CD4-positive, alpha-beta T cell (primary cell): ENCODE data around the gene CPB1. TPM values are rescaled to one million over a fixed set of nuclear protein-coding genes. Genes with fewer than 3 reads are reported as not detected.
"Not testable (repeated sequence)": the region's sequence is repeated elsewhere in the genome, so short reads cannot be mapped to it uniquely, and the experiment has no call there.

Experiments used
- ATAC-seq: fragments of 200-7000 bp; cut with Tn5 transposase; one replicate; pipeline ENCODE4 v1.10.0; 2022; ENCODE audit warnings: mild to moderate bottlenecking; ENCODE audit not compliant: poor library complexity
- CTCF ChIA-PET: fragments of 350-600 bp; sonication (Branson Sonifier 250); formaldehyde crosslinking; loops from one replicate; lab custom pipeline; 2021; ENCODE audit warnings: antibody characterized with exemption, inconsistent platforms; lab: Charles Lee
- POLR2A ChIA-PET: fragments of 350-600 bp; sonication (Branson Sonifier 250); formaldehyde crosslinking; loops from one replicate; lab custom pipeline; 2021; ENCODE audit warnings: antibody characterized with exemption, inconsistent platforms; lab: Charles Lee
- DNase-seq, 14 experiments: peaks; one replicate each; pipeline ENCODE4 v3.0.0-alpha.2; 2013 to 2020; ENCODE audit warnings: mixed read lengths in 2 of 14
- H3K27ac ChIP-seq, 2 donors: one replicate each; pipeline versions ENCODE4 v1.5.1 to v1.7.0; 2013; ENCODE audit warnings: low read length in 2 of 2, low read depth in 1 of 2, mild to moderate bottlenecking in 1 of 2
- H3K27me3 ChIP-seq, 2 experiments: 1 replicate in 1 of 2; 2 replicates in 1 of 2; pipeline versions ENCODE4 v1.6.1 to v1.7.0; 2013; ENCODE audit warnings: low read length in 2 of 2, control low read depth in 1 of 2, mild to moderate bottlenecking in 1 of 2, moderate library complexity in 1 of 2; ENCODE audit not compliant: insufficient read depth in 2 of 2, control insufficient read depth in 1 of 2
- H3K36me3 ChIP-seq: one replicate; pipeline ENCODE4 v1.6.1; 2013; ENCODE audit warnings: low read length, control low read depth; ENCODE audit not compliant: insufficient read depth
- H3K4me1 ChIP-seq: one replicate; pipeline ENCODE4 v1.6.1; 2013; ENCODE audit warnings: low read length, control low read depth; ENCODE audit not compliant: insufficient read depth
- H3K4me3 ChIP-seq: one replicate; pipeline ENCODE4 v1.5.1; 2013; ENCODE audit warnings: mild to moderate bottlenecking, low read length, moderate library complexity
- H3K9me3 ChIP-seq, 2 experiments: 1 replicate in 1 of 2; 2 replicates in 1 of 2; pipeline versions ENCODE4 v1.6.1 to v1.7.0; 2013; ENCODE audit warnings: low read length in 2 of 2, mild to moderate bottlenecking in 2 of 2, control low read depth in 1 of 2, moderate library complexity in 1 of 2; ENCODE audit not compliant: control insufficient read depth in 1 of 2, insufficient read depth in 1 of 2
- H3K27ac Mint-ChIP-seq: one replicate; pipeline ENCODE4 v1.8.0; 2020; ENCODE audit warnings: mixed read lengths
- H3K27me3 Mint-ChIP-seq: one replicate; pipeline ENCODE4 v1.8.0; 2021; ENCODE audit warnings: mixed read lengths
- H3K36me3 Mint-ChIP-seq: one replicate; pipeline ENCODE4 v1.8.0; 2021; ENCODE audit warnings: low read depth, mixed read lengths
- H3K4me1 Mint-ChIP-seq: one replicate; pipeline ENCODE4 v1.8.0; 2021; ENCODE audit warnings: low read depth, mixed read lengths
- H3K4me3 Mint-ChIP-seq: one replicate; pipeline ENCODE4 v1.8.0; 2020; ENCODE audit warnings: mild to moderate bottlenecking, mixed read lengths
- H3K9me3 Mint-ChIP-seq: one replicate; pipeline ENCODE4 v1.8.0; 2020; ENCODE audit warnings: mixed read lengths
- intact Hi-C, 2 experiments: fragments of 100-400 bp; cut with DNase I in 1 of 2; cut with micrococcal nuclease in 1 of 2; formaldehyde crosslinking; loops; one replicate each; pipeline versions ENCODE4 v1.15.1 to v1.9.0; 2023 to 2025; cut with DNase I, micrococcal nuclease
- polyA plus RNA-seq, 2 donors: library from polyadenylated mRNA; unstranded; fragments of 120-200 nt; gene quantifications; one replicate each; pipeline ENCODE4 v1.2.1, GENCODE V29; 2013
- total RNA-seq, 174 experiments: library from RNA in 2 of 174; stranded (reverse) in 2 of 174; gene quantifications; one replicate each; pipeline ENCODE4 v1.2.3 and lab custom pipeline; 2021 to 2026
- TF ChIP-seq, protein P1 (sequence below): fragments of 200-600 bp; IDR thresholded peaks from one replicate; pipeline ENCODE4 v1.8.0; 2022; ENCODE audit warnings: antibody characterized with exemption, mild to moderate bottlenecking

The CPB1 gene
- total RNA-seq (not detected), total RNA-seq (lab: John Stamatoyannopoulos, UW) (0 to 0.22 (median 0) reads per million in 172 experiments)
- polyA plus RNA-seq (2013, experiment 1 of 2): not detected
- 0.03 TPM for polyA plus RNA-seq (2013, experiment 2 of 2)

DNA sequence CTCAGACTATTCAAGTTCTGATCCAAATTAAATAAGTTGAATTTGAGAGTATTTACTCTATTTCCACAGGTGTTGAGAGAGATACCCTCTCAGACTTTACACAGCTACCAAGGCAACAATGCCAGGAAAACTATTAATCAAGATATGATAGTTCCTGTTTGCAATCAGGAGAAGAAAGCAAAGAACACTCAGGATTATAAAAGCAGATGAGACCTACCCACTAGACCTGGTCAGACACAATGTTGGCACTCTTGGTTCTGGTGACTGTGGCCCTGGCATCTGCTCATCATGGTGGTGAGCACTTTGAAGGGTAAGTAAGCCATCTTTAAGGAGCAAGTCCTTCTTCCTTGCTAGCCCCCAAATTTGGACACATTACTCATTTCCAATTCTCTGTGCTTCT lies at the start of gene CPB1:
TSS of gene CPB1 (plus strand) at position 227 of the 400 bp plus-strand sequence. CDS start at position 240, 13 bp downstream.
- Mint-ChIP-seq H3K27ac (no peak within 1 kb of the TSS), H3K27me3 (peaks cover 17% of the 10 kb centered on the region), H3K4me3 (no peak within 1 kb of the TSS), H3K9me3 (peaks cover 2% of the 10 kb centered on the region), H3K4me1 (no peaks in the 10 kb centered on the region), H3K36me3 (no peaks in the 10 kb centered on the region)
- Histone ChIP-seq H3K4me1 (no peaks in the 10 kb centered on the region), H3K27ac (no peak within 1 kb of the TSS), H3K27me3 (no peaks in the 10 kb centered on the region), H3K9me3 (no peaks in the 10 kb centered on the region), H3K4me3 (no peak within 1 kb of the TSS), H3K36me3 (no peaks in the 10 kb centered on the region)
- intact Hi-C loops: no loop called here
- CTCF ChIA-PET: no interaction called here
- no peak for DNase-seq
- TF ChIP-seq, protein P1, sequence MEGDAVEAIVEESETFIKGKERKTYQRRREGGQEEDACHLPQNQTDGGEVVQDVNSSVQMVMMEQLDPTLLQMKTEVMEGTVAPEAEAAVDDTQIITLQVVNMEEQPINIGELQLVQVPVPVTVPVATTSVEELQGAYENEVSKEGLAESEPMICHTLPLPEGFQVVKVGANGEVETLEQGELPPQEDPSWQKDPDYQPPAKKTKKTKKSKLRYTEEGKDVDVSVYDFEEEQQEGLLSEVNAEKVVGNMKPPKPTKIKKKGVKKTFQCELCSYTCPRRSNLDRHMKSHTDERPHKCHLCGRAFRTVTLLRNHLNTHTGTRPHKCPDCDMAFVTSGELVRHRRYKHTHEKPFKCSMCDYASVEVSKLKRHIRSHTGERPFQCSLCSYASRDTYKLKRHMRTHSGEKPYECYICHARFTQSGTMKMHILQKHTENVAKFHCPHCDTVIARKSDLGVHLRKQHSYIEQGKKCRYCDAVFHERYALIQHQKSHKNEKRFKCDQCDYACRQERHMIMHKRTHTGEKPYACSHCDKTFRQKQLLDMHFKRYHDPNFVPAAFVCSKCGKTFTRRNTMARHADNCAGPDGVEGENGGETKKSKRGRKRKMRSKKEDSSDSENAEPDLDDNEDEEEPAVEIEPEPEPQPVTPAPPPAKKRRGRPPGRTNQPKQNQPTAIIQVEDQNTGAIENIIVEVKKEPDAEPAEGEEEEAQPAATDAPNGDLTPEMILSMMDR: no peak
- POLR2A ChIA-PET: no interaction called here
- no peak for ATAC-seq

DNA sequence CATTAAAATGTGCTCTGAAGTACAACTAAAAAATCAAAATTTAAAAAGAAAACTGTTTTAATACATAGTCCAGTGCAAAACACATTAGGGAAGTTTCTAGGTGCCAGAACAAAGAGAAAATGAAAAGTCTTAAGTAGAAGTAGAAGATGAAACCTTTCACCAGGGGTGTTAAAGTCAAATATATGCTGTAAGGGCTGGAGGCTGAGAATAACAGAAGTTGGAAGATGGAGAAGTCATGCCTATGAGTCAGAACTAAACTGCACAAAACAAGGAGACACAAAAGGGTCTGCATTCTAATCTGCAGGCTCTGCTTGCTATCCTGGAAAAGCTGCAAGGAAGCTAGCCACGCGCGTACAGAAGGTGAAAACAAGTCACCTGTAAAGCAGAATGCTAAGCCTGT lies 48.7 kb upstream of the CPB1 start:
- ChIA-PET CTCF (no interaction called here), POLR2A (no interaction called here)
- Histone ChIP-seq H3K4me3 (no peak overlapping the region), H3K27me3 (no peaks in the 10 kb centered on the region), H3K36me3 (no peaks in the 10 kb centered on the region), H3K9me3 (no peaks in the 10 kb centered on the region), H3K27ac (no peak overlapping the region), H3K4me1 (no peaks in the 10 kb centered on the region)
- ATAC-seq (no peak), DNase-seq (no peak)
- H3K27me3 Mint-ChIP-seq: no peaks in the 10 kb centered on the region
- H3K36me3 Mint-ChIP-seq: no peaks in the 10 kb centered on the region
- no peak overlapping the region for H3K4me3 Mint-ChIP-seq
- intact Hi-C loops: no loop called here
- TF ChIP-seq, protein P1: no peak
- H3K4me1 Mint-ChIP-seq: no peaks in the 10 kb centered on the region
- no peaks in the 10 kb centered on the region for H3K9me3 Mint-ChIP-seq
- no peak overlapping the region for H3K27ac Mint-ChIP-seq

DNA sequence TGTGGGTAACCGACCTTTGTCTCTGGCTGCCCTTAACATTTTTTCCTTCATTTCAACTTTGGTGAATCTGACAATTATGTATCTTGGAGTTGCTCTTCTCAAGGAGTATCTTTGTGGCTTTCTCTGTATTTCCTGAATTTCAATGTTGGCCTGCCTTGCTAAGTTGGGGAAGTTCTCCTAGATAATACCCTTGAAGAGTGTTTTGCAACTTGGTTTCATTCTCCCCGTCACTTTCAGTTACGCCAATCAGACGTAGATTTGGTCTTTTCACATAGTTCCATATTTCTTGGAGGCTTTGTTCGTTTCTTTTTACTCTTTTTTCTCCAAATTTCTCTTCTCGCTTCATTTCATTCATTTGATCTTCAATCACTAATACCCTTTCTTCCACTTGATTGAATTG lies 42.6 kb upstream of the CPB1 start:
- H3K27ac ChIP-seq, H3K27me3 Mint-ChIP-seq, H3K4me3 Mint-ChIP-seq, H3K9me3 ChIP-seq, H3K36me3 Mint-ChIP-seq, CTCF ChIA-PET, H3K4me1 Mint-ChIP-seq, intact Hi-C loops, H3K4me1 ChIP-seq, ATAC-seq, H3K27ac Mint-ChIP-seq, H3K36me3 ChIP-seq, H3K27me3 ChIP-seq, POLR2A ChIA-PET, H3K4me3 ChIP-seq, H3K9me3 Mint-ChIP-seq: not testable (repeated sequence)
- peak in 1 of 14 experiments; percentile 4 for DNase-seq

DNA sequence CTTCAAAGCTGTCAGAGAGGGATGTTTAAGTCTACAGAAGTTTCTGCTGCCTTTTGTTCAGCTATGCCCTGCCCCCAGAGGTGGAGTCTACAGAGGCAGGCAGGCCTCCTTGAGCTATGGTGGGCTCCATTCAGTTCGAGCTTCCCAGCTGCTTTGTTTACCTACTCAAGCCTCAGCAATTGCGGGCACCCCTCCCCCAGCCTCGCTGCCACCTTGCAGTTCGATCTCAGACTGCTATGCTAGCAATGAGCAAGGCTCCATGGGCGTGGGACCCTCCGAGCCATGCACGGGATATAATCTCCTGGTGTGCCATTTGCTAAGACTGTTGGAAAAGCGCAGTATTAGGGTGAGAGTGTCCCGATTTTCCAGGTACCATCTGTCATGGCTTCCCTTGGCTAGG lies 41.5 kb upstream of the CPB1 start:
- H3K36me3 Mint-ChIP-seq, POLR2A ChIA-PET, H3K27me3 ChIP-seq, H3K4me1 Mint-ChIP-seq, H3K4me3 Mint-ChIP-seq, ATAC-seq, intact Hi-C loops, H3K4me3 ChIP-seq, H3K27ac ChIP-seq, CTCF ChIA-PET, DNase-seq, H3K4me1 ChIP-seq, H3K9me3 Mint-ChIP-seq, H3K27me3 Mint-ChIP-seq, H3K27ac Mint-ChIP-seq, H3K36me3 ChIP-seq, H3K9me3 ChIP-seq: not testable (repeated sequence)
